Measurements from ENCODE around the gene ISL1.

The ISL1 gene

DNA sequence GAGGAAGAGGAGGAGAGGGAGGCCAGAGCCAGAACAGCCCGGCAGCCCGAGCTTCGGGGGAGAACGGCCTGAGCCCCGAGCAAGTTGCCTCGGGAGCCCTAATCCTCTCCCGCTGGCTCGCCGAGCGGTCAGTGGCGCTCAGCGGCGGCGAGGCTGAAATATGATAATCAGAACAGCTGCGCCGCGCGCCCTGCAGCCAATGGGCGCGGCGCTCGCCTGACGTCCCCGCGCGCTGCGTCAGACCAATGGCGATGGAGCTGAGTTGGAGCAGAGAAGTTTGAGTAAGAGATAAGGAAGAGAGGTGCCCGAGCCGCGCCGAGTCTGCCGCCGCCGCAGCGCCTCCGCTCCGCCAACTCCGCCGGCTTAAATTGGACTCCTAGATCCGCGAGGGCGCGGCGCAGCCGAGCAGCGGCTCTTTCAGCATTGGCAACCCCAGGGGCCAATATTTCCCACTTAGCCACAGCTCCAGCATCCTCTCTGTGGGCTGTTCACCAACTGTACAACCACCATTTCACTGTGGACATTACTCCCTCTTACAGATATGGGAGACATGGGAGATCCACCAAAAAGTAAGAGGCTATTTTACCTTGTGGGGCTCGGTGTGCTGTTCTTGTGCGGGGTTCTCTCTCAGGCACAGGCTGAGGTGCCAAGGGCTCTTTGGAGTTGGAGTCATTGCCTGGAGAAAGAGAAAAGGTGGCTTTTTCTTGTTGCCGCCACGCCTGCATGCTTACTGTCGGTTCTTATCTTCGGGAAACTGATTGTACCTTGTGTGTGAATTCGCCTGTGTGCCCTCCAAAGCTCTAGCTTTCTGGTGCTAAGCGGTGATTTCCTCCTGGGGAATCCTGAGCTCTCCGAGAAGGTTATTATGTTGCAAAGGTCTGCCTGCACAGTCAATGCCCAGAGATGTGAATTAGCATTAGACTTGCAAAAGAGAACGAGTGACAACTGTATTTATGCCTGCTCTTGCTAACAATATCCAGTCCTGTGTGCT is at the start of gene ISL1:
Gene ISL1 (plus strand): TSS at position 318 of the 991 bp plus-strand sequence. CDS start 224 bp downstream, at position 542.
- DNase-seq (ENCODE audit: low read depth in 2 of 2), result peak in 1 of 2 experiments; percentile 6

DNA sequence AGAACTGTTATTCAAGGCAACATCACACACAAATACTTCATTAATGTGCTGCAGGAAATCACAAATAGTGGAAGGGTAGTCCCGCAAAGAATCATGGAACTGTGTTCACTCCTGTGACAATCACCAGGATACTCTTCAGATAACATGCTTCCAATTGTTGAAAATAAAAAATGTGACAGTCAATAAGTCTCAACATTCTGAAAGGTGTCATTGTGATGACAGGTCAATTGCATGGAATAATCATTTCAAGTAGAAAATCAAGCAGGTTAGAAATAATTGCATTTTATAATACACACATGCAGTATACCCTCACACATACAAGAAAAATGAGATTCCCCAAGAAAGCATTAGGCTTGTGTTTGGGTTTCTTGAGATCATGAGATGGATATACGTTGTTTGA is 46.4 kb upstream of the ISL1 start:
- no peak for DNase-seq (ENCODE audit: low read depth in 2 of 2)

DNA sequence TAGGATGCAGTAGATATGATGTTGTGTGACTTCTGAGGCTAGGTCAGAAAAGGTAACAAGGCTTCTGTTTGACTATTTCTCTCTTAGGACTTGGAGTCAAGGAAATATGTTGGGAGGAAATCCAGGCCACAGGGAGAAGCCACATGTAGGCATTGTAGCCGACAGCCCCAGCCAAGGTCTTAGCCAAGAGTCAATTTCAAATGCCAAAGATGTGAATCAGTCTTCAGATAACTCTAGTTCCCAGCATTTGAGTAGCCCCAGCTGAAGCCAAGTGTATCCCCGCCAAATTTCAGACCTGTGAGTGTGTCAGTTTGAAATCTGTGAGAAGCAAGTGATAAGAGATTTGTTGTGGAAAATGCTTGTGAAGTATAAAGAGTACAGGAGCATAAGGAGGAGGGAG is 38.1 kb upstream of the ISL1 start:
- DNase-seq (ENCODE audit: low read depth in 2 of 2), result no peak

DNA sequence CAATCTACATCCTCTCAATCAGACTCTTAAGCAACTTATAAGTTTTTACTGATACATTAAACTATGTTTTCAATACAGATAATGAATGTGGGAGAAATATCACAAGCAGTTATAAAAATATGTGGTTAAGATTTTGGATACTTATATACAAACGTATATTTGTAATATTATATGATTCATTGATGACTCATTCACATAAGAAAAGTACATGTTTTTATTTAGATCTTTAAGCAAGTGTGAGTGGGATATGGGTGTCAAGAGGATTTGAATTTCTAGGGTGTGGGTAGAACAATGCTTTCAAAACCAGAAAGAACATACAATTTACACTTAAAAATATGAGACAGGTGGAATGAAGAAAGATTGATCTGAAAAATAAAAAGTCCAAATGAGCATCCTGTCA is 36.1 kb upstream of the ISL1 start:
- DNase-seq (ENCODE audit: low read depth in 2 of 2), result no peak

DNA sequence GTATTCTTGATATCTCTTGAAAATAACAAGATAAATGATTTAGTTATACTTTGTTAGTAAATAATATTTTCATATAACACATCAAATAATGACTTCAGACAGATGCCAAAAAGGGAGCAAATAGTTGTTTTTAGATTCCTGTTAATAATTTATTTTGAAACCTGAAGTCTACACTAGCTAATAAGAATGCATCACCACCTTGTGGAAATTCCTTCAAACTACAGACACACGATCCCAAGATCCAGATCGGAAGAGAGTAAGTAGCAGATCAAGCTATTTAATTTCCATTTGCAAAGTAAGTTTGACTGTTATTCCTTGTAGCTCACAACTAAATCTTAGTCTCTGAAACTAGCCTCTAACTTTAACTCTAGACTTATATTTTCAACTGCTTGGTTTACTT is 35.5 kb upstream of the ISL1 start:
- DNase-seq (ENCODE audit: low read depth in 2 of 2), result no peak

DNA sequence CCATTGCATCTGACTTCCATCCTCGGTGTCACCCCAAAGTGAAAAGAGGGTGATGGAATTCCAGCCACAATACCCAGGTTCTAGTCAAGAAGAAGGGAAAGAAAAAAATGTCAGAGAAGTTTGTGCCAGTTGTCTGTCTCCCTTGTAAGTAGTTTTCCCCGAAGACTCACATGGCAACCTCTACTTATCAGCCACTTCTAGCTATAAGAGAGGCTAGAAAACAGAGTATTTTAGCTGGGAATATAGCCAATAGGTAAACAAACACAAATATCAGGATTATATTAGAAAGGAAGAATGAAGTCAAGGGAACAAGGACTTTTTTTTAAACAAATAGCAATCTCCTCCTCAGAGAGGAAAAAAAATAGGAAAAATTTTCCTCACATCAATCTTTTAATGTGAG is 12.2 kb upstream of the ISL1 start:
- no peak for DNase-seq (ENCODE audit: low read depth in 2 of 2)

DNA sequence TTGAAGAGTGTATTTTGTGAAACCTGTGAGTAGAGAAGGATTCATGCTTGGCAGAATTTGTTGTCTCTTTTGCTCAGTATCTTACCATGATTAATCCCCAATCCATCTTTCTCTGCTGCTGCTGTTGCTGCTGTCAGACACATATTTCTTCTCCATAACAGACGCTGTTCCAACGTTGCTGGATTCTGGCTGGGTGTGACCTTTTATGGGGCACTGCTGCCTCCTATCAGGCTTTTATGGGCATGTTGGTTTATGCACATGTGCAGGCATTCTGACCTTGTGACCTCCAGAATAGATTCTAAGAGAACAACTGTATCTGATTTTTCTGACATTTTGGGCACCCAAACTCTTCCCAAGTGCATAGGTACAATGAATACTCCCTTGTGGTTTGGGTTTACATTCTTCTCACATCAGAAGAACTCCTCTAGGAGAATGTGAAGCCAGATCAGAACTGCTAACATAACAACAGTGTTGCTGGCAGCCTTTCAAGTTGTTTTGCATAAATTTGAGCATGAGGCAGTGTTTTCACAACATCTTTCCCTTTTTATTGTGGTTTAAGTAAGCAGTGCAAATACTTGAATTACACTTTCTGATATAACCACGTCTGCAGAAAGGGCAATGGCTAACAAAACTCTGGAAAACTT is 9.2 kb upstream of the ISL1 start:
- DNase-seq (ENCODE audit: low read depth in 2 of 2), result no peak

DNA sequence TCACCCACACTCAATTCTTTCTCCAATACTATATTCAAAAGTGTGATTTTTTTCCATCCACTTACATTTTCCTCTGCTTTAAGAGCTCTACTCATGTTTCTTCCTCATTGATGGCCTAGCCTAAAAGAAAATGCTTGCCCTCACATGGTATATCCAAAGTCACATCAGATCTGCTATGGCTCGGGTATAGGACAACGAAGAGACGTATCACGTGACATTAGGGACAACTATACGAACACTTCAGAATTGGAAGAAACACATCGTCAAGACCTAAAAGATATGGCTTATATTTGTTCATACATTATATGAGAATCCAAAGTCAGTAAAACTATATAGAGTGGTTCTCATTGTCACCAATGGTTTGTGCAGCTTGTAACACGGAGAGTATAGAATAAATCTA is 8.2 kb upstream of the ISL1 start:
- no peak for DNase-seq (ENCODE audit: low read depth in 2 of 2)

DNA sequence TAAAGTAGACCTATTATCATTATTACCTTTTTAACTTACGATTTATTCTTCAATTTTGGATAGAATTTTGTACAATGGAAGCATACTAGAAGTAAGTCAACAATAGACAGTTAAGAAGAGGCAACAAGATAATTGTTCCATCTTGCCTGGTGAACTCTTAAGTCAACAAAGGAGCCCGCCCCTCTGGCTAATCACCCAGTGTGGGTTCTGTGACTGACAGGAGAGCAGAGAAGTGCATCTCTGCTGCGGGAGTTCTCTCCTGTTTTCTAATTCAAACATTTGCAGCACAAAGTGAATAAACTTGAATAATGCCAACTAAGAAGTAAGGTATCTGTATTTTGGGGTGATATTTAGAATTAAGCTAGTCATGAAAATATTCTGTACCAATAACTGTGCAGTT is 6.7 kb upstream of the ISL1 start:
- no peak for DNase-seq (ENCODE audit: low read depth in 2 of 2)

DNA sequence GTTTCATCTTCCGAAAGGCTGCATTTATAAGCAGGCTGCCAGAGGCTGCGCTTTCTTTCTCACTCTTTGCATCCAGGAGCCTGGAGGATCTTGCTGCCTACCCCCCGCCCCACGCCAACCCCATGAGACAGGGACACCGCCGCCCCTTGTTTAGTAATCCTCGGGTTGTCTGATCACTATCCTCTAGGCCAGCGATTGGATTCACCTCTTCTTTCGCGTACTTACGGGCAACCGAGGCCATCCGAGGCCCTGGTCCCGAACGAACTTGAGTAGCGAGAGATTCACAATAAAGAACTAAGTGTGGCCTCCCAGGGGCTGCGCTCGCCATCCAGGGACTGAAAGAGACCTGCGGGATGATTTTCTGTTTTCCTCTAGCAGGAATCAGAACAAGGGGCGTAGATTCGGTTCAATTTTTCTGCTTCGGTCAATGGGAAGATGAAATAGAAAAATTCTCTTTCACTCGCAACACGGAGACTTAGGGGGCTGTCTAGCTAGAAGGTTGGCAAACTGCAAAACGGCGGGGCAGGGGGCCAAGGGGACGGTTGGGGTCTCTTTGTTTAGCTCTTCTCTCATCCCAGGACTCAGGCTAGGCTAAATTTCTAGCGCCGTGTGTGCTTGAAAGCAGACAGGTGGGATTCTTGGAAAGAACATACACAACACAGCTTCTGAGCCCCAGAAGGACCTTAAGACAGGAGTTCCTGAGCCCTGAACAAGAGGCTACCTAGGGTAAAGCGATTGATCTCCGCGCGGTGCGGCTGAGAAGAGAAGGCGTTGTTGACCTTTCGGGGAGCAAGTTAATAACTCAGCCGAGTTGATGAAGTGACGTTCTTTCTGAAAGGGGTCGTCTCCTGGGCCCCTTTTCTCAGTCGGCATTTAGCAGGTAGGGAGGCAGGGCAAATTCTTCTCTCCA is 5.8 kb upstream of the ISL1 start:
- DNase-seq (ENCODE audit: low read depth in 2 of 2), result no peak

DNA sequence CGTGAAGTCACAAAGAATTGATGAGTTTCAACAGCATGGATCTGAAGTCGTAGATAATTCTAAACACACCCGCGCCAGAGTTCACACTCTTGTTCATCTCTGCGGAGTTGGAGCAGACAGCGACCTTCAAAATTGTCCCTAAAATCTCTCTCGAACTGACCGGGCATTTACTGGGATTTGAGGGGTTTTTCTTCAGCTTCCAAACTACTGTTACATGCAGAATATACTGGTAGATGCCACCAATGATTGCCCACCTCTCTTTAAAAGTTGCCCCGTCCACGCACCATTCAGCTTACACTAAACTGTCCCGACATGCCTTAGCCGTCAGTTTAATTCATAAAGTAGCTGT is 5.2 kb upstream of the ISL1 start:
- DNase-seq (ENCODE audit: low read depth in 2 of 2), result no peak

DNA sequence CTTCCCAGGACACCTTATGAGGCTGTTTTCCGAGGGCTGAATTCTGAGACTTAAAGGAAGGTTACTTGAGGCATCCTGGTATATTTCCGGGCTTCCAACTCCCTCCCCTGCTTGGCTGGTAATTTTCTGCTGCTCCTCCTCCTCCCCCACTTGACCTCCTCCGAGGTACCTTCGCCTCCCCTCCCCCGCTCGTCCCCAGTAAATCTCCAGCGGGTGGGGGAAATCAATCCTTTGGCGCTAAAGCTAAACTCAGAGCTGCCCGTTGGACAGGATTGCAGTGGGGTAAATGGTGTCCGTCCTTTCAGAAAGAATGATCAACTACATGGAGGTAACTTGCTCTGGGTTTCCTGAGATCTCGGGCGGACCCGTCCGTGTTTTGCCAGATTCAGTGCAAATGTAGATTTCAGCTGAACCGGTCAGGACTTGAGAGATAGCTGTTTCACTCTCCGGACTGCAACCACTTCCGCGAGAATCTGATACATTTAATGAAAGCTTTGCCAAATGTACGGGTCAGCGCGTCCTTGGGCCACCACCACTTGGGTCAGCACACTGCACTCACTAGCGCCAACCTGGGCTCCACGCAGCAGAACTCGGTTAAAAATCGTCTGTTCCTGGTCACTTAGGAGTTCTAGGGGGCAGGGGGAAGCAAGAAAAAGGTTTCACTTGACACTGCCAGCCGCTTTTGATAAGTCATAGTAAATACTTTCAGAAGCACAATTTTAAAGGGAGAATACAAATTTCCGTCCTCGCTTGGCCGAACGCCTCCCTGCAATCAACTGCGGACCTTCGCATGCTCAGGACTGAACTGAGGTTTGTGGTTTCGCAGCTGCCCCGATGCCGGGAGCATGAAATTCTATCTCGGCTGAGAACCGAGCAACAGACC is 4.6 kb upstream of the ISL1 start:
- DNase-seq (ENCODE audit: low read depth in 2 of 2), result no peak

DNA sequence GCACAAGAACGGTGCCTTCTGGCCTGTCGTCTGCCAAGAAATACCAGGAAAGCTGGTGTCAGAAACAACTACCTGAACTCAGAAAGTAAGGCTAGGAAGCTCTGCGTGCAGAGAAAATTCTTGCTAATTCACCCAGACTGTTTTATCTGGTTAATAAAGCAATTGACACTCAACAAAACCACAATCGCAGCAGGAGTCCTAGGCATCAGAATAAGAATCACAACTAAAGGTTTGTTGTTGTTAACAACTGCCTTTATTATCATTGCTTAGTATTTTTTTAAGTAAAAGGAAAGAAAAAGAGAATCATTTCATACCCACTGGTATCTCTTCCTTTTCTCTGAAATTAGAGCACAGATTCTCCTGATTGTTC is 3.9 kb upstream of the ISL1 start:
- no peak for DNase-seq (ENCODE audit: low read depth in 2 of 2)

DNA sequence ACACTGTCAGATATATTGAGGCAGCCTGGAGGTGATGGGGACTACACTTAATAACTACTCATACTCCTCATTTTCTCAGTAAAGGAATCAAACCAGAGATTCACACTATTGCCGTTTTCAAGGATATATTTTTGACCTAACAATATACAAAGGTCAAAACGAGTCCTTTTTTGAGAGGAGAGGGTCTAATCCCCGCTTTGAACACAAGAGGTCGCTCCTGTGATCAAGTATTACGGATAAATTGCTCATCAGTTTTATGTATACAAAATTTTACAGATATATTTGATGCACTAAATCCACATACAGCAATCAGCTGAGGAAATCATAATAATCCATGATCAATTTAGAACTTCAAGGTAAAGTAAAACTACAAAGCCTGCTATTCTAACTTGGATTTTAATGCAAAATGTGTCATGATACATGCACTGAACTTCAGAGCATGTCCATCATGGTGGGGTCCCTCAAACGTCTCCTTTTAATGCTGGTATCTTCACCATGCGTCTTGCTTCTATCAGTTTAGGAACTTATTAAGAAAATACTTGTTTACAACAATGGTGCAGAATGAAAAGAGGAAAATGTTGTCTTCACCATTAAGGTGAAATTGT is 2.5 kb upstream of the ISL1 start:
- DNase-seq (ENCODE audit: low read depth in 2 of 2), result no peak

DNA sequence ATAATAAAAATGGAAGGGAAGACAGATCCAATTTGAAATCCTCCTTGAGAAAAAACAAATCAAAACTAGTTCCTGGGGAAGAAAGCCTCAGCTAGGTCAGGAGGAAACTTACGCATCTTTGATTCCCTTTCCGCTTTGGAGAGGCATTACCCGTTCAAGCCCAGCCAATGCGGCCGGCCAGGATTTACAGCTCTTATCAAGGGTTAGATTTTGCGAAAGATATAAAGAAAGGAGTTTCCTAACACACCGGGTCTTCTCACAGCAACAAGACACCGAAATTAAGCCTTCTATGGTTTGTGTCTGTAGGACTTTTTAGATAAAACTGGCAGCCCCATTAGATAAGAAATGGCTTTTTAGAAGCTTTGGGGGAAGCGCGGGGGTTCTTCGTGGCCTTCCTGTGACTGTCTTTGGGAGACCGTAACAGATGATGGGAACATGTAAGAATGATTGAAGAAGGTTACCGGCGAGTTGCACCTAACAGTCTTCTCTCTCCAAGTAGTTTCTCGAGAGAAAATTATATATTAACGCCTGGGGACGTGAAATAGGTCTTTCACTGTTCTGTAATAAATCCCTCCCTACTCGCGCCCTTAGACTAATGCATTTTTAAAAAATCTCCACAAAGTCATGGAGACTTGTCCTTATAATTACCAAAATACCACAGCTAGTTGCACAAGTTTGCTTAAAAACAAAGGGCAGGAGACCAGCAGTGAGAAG is 1.3 kb upstream of the ISL1 start:
- no peak for DNase-seq (ENCODE audit: low read depth in 2 of 2)

DNA sequence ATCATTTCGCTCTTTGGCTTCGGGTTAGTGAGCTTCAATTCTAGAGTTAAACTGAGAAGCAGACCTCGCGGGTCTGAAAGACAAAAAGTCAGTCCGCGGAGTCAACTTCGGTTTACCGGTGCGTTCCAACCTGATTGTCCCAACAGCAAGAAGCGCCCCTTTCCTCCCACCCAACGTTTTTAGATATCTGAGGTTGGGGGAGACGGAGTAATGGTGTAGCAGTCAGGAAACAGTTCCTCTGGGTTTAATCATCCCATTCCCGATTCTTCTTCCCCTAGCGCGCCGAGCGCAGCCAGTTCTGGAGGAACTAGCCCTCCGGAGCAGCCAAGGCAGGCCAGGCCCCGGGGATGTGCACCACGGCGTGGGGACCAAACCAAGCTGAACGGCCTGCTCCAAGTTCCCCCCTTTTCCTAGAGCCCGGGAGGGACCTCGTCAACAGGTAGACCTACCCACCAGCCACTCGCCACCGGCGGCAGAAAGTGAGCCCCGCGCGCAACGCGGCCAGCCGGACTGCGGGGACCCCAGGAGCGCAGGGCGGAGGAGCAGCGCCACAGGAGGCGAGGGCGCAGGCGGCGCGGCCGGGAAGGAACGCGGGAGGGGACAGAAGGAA is 622 bp upstream of the ISL1 start:
- DNase-seq (ENCODE audit: low read depth in 2 of 2), result no peak

DNA sequence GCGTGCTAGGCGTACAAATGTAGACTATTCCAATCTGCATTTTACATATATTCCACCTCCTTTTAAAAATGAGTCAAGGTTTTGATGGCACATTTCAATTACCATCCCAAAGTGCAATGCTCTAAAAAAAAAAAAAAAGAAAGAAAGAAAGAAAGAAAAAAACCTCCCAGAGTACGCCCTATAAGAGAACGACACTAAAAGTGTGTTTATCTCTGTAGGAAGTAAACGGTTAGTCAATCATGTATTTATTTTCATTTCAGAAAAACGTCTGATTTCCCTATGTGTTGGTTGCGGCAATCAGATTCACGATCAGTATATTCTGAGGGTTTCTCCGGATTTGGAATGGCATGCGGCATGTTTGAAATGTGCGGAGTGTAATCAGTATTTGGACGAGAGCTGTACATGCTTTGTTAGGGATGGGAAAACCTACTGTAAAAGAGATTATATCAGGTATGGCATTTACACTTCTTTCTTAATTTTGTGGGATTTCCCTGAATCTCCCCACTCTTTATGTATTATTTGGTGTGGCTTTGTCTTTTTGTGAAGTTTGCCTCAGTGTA is 1.1 kb downstream of the ISL1 start:
- DNase-seq (ENCODE audit: low read depth in 2 of 2), result no peak

DNA sequence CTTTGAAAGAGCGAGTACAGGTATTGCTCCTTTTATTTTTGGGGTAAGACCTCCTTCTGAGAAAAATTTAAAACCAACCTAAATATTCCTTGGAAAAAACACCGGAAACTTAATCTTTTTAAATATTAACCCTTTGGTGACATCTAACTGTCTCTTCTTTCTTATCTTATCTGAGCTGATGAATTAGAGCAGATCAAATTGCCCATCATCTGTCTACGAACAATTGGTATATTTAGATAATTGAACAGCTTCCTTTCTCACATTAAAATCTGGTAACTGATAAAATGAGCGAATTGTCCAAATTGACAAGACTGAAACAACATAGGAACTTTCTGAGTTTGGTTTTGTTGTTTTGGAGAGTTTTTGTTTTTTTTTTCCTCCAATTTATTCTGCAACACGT is 2.0 kb downstream of the ISL1 start:
- no peak for DNase-seq (ENCODE audit: low read depth in 2 of 2)

All from fibroblast of skin of left biceps (primary cell).